Measurements from ENCODE around the gene MACROD2.

The MACROD2 gene

GRCh38 chr20:15848995-15849610 is 1853.8 kb downstream of the MACROD2 start:
- Histone ChIP-seq H3K9ac (no peak overlapping the region), H3K4me3 (ENCODE audit: low read depth, low read length) (no peak overlapping the region), H3K27ac (no peak overlapping the region), H2AFZ (no peak overlapping the region), H3K4me1 (no peaks in the 10 kb centered on the region), H3K9me3 (ENCODE audit: control insufficient read depth, low read length) (no peaks in the 10 kb centered on the region), H3K27me3 (ENCODE audit: control insufficient read depth, insufficient read depth, low read length) (no peaks in the 10 kb centered on the region), H3K36me3 (ENCODE audit: control insufficient read depth, insufficient read depth, low read length) (no peaks in the 10 kb centered on the region), H3K79me2 (no peaks in the 10 kb centered on the region), H3K4me2 (ENCODE audit: low read length) (no peak overlapping the region)
- no peak for TF ChIP-seq CTCF (IDR thresholded peaks at IDR 0.05)

- Histone ChIP-seq H3K36me3 (ENCODE audit: control insufficient read depth, insufficient read depth, low read length) (no peaks in the 10 kb centered on the region), H3K9ac (no peak overlapping the region), H2AFZ (no peak overlapping the region), H3K27ac (no peak overlapping the region), H3K27me3 (ENCODE audit: control insufficient read depth, insufficient read depth, low read length) (no peaks in the 10 kb centered on the region), H3K79me2 (no peaks in the 10 kb centered on the region), H3K4me1 (no peaks in the 10 kb centered on the region), H3K4me2 (ENCODE audit: low read length) (no peak overlapping the region), H3K9me3 (ENCODE audit: control insufficient read depth, low read length) (no peaks in the 10 kb centered on the region), H3K4me3 (ENCODE audit: low read depth, low read length) (no peak overlapping the region)
- no peak for TF ChIP-seq CTCF (IDR thresholded peaks at IDR 0.05)
Measured at GRCh38 chr20:15851576-15852215, 1856.4 kb downstream of the MACROD2 start.

GRCh38 chr20:15854911-15855310 is 1859.6 kb downstream of the MACROD2 start:
- H3K4me3 ChIP-seq (ENCODE audit: low read depth, low read length), result no peak overlapping the region
- H3K79me2 ChIP-seq, result no peaks in the 10 kb centered on the region
- H3K27ac ChIP-seq, result no peak overlapping the region
- TF ChIP-seq CTCF (IDR thresholded peaks at IDR 0.05), result no peak
- no peaks in the 10 kb centered on the region for H3K36me3 ChIP-seq (ENCODE audit: control insufficient read depth, insufficient read depth, low read length)
- no peaks in the 10 kb centered on the region for H3K4me1 ChIP-seq
- H3K9ac ChIP-seq, result no peak overlapping the region
- H3K27me3 ChIP-seq (ENCODE audit: control insufficient read depth, insufficient read depth, low read length), result no peaks in the 10 kb centered on the region
- no peak overlapping the region for H2AFZ ChIP-seq
- H3K4me2 ChIP-seq (ENCODE audit: low read length), result no peak overlapping the region
- H3K9me3 ChIP-seq (ENCODE audit: control insufficient read depth, low read length), result no peaks in the 10 kb centered on the region

GRCh38 chr20:15857173-15857784 is 1862.0 kb downstream of the MACROD2 start:
- H2AFZ ChIP-seq, result no peak overlapping the region
- H3K4me1 ChIP-seq, result no peaks in the 10 kb centered on the region
- H3K79me2 ChIP-seq, result no peaks in the 10 kb centered on the region
- no peaks in the 10 kb centered on the region for H3K27me3 ChIP-seq (ENCODE audit: control insufficient read depth, insufficient read depth, low read length)
- H3K9ac ChIP-seq, result no peak overlapping the region
- no peak overlapping the region for H3K27ac ChIP-seq
- H3K36me3 ChIP-seq (ENCODE audit: control insufficient read depth, insufficient read depth, low read length), result no peaks in the 10 kb centered on the region
- no peak overlapping the region for H3K4me3 ChIP-seq (ENCODE audit: low read depth, low read length)
- no peak for TF ChIP-seq CTCF (IDR thresholded peaks at IDR 0.05)
- H3K4me2 ChIP-seq (ENCODE audit: low read length), result no peak overlapping the region
- no peaks in the 10 kb centered on the region for H3K9me3 ChIP-seq (ENCODE audit: control insufficient read depth, low read length)

Measured in parathyroid adenoma (tissue), 2 donors.